ENCODE results near the gene ABCA5. TPM values are rescaled to one million over a fixed set of nuclear protein-coding genes. Genes with fewer than 3 reads are reported as not detected.
"Not testable (repeated sequence)": the region's sequence is repeated elsewhere in the genome, so short reads cannot be mapped to it uniquely, and the experiment has no call there.

The ABCA5 gene
- total RNA-seq, 1 donor from 2014 or later: 13.3 TPM

GRCh38 chr17:69228576-69228975, 98.4 kb downstream of the ABCA5 start, which contains the start of gene ABCA10:
TSS of gene ABCA10 (minus strand) at chr17:69228824. CDS start at chr17:69225358, 3,466 bp downstream.
- no peak within 1 kb of the TSS for H3K4me3 Mint-ChIP-seq
- H3K36me3 Mint-ChIP-seq (ENCODE audit: low read depth): no peaks in the 10 kb centered on the region
- intact Hi-C loops (cut with micrococcal nuclease): no loop called here
- H3K9me3 Mint-ChIP-seq: no peaks in the 10 kb centered on the region
- no peak for DNase-seq
- peaks cover 22% of the 10 kb centered on the region for H3K27me3 Mint-ChIP-seq
- peaks cover 5% of the 10 kb centered on the region for H3K4me1 Mint-ChIP-seq
- H3K27ac Mint-ChIP-seq: no peak within 1 kb of the TSS

DNA sequence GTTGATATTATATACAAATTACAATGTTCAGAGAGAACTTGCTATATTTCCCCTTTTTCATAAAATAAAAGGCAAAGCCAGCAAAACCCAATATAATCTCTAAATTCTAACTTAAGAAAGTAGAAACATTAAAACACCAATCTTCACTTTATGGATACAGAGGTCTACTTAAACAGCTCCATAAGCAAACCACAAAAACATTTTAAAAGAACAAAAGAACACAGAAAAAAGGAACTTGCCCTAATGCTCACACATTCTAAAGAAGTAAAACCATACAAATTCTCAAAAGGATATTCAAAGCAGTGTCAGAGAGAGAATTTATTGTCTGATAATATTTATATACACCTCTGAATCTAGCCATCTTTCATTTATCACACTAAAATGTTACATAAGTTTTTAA, 98.9 kb downstream of the ABCA5 start:
- Mint-ChIP-seq H3K27me3 (peaks cover 20% of the 10 kb centered on the region), H3K9me3 (no peaks in the 10 kb centered on the region)
- intact Hi-C loops (cut with micrococcal nuclease): no loop called here

DNA sequence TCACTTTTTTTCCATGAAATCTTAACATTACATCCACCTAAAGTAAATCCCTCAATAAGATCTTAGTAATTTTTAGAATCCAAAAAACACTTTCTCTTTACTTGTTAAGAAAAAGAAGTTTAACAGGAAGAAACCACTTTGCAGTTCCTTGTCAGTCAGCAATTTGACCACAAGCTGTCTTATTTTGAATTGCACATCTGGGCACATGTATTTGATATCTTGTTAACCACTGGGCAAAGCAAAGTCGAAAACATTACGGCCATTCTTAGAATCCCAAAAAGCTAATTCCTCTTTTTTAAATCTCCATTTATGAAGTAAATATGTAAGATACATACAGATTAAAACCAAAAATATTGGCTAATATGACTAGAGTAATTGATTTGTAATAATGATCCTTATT, 99.4 kb downstream of the ABCA5 start:
- no peak overlapping the region for H3K27ac Mint-ChIP-seq
- H3K4me3 Mint-ChIP-seq: no peak overlapping the region
- H3K9me3 Mint-ChIP-seq: no peaks in the 10 kb centered on the region
- peaks cover 16% of the 10 kb centered on the region for H3K27me3 Mint-ChIP-seq
- no peaks in the 10 kb centered on the region for H3K36me3 Mint-ChIP-seq (ENCODE audit: low read depth)
- no peak for DNase-seq
- intact Hi-C loops (cut with micrococcal nuclease): no loop called here
- peaks cover 6% of the 10 kb centered on the region for H3K4me1 Mint-ChIP-seq

More for the DNA sequence above, 98.9 kb downstream of the ABCA5 start:
- Mint-ChIP-seq H3K4me3 (no peak overlapping the region), H3K36me3 (ENCODE audit: low read depth) (no peaks in the 10 kb centered on the region), H3K4me1 (peaks cover 6% of the 10 kb centered on the region), H3K27ac (no peak overlapping the region)
- no peak for DNase-seq

DNA sequence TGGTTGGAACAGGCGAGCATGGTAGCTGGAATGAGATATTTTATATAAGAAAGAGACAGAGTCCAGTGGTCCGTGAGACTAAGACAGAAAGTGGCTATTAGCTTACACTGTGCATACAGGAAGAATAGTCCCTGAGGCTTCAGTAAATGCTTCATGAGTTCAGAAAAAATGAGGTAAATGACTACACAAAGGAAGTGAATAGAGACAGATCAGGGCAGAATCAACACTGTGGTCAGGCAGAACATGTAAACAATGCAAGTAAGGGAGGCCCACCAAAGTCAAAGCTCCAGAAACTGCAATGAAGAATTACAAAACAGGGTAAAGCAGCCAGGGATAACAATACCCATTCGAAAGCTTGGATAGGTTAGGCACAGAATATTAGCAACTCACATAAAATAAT, 103.1 kb downstream of the ABCA5 start:
- Mint-ChIP-seq H3K4me1 (peaks cover 6% of the 10 kb centered on the region), H3K36me3 (ENCODE audit: low read depth) (no peaks in the 10 kb centered on the region), H3K9me3 (no peaks in the 10 kb centered on the region), H3K27me3 (peaks cover 3% of the 10 kb centered on the region), H3K27ac (no peak overlapping the region), H3K4me3 (no peak overlapping the region)
- intact Hi-C loops (cut with micrococcal nuclease): no loop called here
- DNase-seq: no peak

- Mint-ChIP-seq H3K4me1 (peaks cover 6% of the 10 kb centered on the region), H3K27me3 (peaks cover 3% of the 10 kb centered on the region), H3K36me3 (ENCODE audit: low read depth) (no peaks in the 10 kb centered on the region), H3K27ac (no peak overlapping the region), H3K9me3 (no peaks in the 10 kb centered on the region), H3K4me3 (no peak overlapping the region)
- no peak for DNase-seq
- intact Hi-C loops (cut with micrococcal nuclease): no loop called here
These were observed 104.2 kb downstream of the ABCA5 start for GRCh38 chr17:69222707-69223258.

DNA sequence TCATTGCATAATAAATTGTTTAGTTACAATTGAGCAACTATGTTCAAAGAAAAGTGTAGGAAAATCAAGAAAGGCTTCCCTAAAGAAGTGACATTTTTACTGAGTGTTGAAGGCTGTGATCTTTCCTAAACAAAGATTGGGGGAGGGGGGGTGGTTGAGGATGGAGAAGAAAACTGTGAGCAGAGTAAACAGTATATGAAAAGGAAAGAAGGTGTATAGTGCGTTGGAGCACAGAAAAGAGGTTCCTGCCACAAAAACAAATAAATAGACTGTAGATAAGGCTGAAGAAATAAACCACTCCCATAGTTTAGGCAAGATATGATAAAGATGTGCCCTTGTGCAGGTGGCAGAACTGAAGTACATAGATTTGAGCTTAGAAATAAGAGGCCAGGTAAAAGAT, 106.8 kb downstream of the ABCA5 start:
- no peak overlapping the region for H3K4me3 Mint-ChIP-seq
- intact Hi-C loops (cut with micrococcal nuclease): no loop called here

DNA sequence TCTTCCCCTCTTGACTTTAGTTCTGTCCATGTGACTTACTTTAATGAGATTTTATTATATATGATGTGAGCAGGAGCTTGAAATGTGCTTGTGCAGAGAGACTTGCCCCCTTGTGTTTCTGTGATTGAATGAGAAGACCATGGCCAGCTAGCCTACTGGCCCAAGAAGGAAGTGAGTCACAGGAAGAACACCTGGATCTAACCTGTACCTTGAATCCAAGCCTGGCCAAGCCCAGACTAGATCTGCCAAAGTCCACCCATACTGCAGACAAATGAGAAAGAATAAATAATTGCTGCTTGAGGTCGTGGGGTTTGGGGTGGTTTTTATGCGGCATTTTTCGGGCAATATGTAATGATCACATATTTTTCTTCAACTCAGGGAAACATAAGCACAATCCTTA, 107.9 kb downstream of the ABCA5 start:
- no peak overlapping the region for H3K4me3 Mint-ChIP-seq
- H3K36me3 Mint-ChIP-seq (ENCODE audit: low read depth): no peaks in the 10 kb centered on the region
- H3K9me3 Mint-ChIP-seq: no peaks in the 10 kb centered on the region
- no peak overlapping the region for H3K27ac Mint-ChIP-seq
- DNase-seq: no peak
- peaks cover 5% of the 10 kb centered on the region for H3K4me1 Mint-ChIP-seq
- intact Hi-C loops (cut with micrococcal nuclease): no loop called here
- H3K27me3 Mint-ChIP-seq: no peaks in the 10 kb centered on the region

More for the DNA sequence above, 106.8 kb downstream of the ABCA5 start:
- Mint-ChIP-seq H3K36me3 (ENCODE audit: low read depth) (no peaks in the 10 kb centered on the region), H3K4me1 (peaks cover 6% of the 10 kb centered on the region), H3K27me3 (no peaks in the 10 kb centered on the region), H3K9me3 (no peaks in the 10 kb centered on the region), H3K27ac (no peak overlapping the region)
- DNase-seq: no peak

GRCh38 chr17:69213059-69213813, 113.7 kb downstream of the ABCA5 start:
- Mint-ChIP-seq H3K27ac (no peak overlapping the region), H3K36me3 (ENCODE audit: low read depth) (no peaks in the 10 kb centered on the region), H3K27me3 (no peaks in the 10 kb centered on the region), H3K4me3 (no peak overlapping the region), H3K9me3 (no peaks in the 10 kb centered on the region), H3K4me1 (no peaks in the 10 kb centered on the region)
- intact Hi-C loops (cut with micrococcal nuclease): no loop called here
- DNase-seq: no peak

- no peak for DNase-seq
- Mint-ChIP-seq H3K27ac (no peak overlapping the region), H3K4me1 (no peaks in the 10 kb centered on the region), H3K27me3 (peaks cover 4% of the 10 kb centered on the region), H3K4me3 (no peak overlapping the region), H3K9me3 (no peaks in the 10 kb centered on the region), H3K36me3 (ENCODE audit: low read depth) (no peaks in the 10 kb centered on the region)
- intact Hi-C loops (cut with micrococcal nuclease): no loop called here
These were observed 118.3 kb downstream of the ABCA5 start for GRCh38 chr17:69208640-69209039.

DNA sequence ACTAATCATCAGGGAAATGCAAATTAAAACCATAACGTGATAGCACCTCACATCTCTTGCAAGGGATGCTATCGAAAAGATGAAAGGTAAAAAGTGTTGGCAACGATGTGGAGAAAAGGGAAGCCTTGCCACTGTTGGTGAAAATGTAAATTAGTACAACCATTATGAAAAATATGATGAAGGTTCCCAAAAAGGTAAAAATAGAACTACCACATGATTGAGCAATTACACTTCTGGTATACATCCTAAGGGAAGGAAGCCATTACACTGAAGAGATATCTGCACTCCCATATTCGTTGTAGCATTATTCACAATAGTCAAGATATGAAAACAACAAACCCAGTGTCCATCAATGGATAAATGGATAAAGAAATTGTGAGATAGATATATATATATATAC, 119.8 kb downstream of the ABCA5 start:
- H3K9me3 Mint-ChIP-seq: no peaks in the 10 kb centered on the region
- H3K4me1 Mint-ChIP-seq: no peaks in the 10 kb centered on the region
- intact Hi-C loops (cut with micrococcal nuclease): no loop called here

DNA sequence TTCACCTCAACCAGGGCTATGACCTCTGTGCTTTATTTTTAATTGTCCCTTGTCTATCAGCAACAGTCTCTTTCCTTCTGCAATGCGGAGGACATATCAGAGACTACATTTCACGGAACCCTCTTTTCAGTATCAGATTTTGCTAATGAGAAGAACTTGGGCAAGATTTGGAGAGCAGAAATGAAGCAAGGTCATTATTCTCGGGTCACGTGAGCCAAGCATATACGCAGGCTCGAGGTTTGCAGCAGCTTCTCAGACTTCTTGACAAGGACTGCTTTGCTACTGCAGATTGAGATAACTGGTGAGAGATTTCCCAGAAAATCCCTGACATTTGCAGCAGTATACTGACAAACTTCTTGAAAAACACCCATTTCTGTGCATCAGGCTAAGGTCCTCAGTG, 128.7 kb downstream of the ABCA5 start:
- no peak for DNase-seq
- intact Hi-C loops (cut with micrococcal nuclease): no loop called here
- Mint-ChIP-seq H3K4me3 (no peak overlapping the region), H3K27me3 (no peaks in the 10 kb centered on the region), H3K36me3 (ENCODE audit: low read depth) (no peaks in the 10 kb centered on the region), H3K9me3 (no peaks in the 10 kb centered on the region), H3K4me1 (no peaks in the 10 kb centered on the region), H3K27ac (no peak overlapping the region)

More for the DNA sequence above, 119.8 kb downstream of the ABCA5 start:
- no peak overlapping the region for H3K4me3 Mint-ChIP-seq
- H3K27me3 Mint-ChIP-seq: peaks cover 6% of the 10 kb centered on the region
- no peaks in the 10 kb centered on the region for H3K36me3 Mint-ChIP-seq (ENCODE audit: low read depth)
- DNase-seq: no peak
- H3K27ac Mint-ChIP-seq: no peak overlapping the region

DNA sequence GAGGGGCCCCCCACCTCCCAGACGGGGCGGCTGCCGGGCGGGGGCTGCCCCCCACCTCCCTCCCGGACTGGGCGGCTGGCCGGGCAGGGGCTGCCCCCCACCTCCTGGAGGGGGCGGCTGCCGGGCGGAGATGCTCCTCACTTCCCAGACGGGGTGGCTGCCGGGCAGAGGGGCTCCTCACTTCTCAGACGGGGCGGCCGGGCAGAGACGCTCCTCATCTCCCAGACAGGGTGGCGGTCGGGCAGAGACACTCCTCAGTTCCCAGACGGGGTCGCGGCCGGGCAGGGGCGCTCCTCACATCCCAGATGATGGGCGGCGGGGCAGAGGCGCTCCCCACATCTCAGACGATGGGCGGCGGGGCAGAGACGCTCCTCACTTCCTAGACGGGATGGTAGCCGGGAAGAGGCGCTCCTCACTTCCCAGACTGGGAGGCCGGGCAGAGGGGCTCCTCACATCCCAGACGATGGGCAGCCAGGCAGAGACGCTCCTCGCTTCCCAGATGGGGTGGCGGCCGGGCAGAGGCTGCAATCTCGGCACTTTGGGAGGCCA, 130.8 kb downstream of the ABCA5 start:
- H3K27ac Mint-ChIP-seq, H3K4me3 Mint-ChIP-seq: not testable (repeated sequence)

More for the DNA sequence above, 130.8 kb downstream of the ABCA5 start:
- H3K4me1 Mint-ChIP-seq; H3K27me3 Mint-ChIP-seq; H3K36me3 Mint-ChIP-seq (ENCODE audit: low read depth); DNase-seq; intact Hi-C loops (cut with micrococcal nuclease); H3K9me3 Mint-ChIP-seq: not testable (repeated sequence)
